ENCODE data around the gene SNX10. TPM values are rescaled to one million over a fixed set of nuclear protein-coding genes. Genes with fewer than 3 reads are reported as not detected.

Gene SNX10
- total and polyA plus RNA-seq, 12 donors = 6.5 to 50.3 (median 27.8) TPM

GRCh38 chr7:26363465-26363864 is 71.8 kb downstream of the SNX10 start:
- peaks cover 0 to 3% of the 10 kb centered on the region in 2 donors for H3K4me1 ChIP-seq (replicated peaks in 1 of 2)
- intact Hi-C loops (cut with DNase I) = loop anchor here (5.0 kb wide), 3 partner anchors 81 to 471 kb away; no protein-coding TSS in a partner anchor

GRCh38 chr7:26365077-26365900 is 73.6 kb downstream of the SNX10 start:
- intact Hi-C loops (cut with DNase I) = loop anchor here (5.0 kb wide), 3 partner anchors 302 to 797 kb away; no protein-coding TSS in a partner anchor
- Histone ChIP-seq H3K36me3 (replicated peaks in 1 of 2) (no peaks in the 10 kb centered on the region), H3K27ac (no peak overlapping the region), H3K27me3 (no peaks in the 10 kb centered on the region), H3K9me3 (replicated peaks in 1 of 3) (no peaks in the 10 kb centered on the region), H3K4me1 (replicated peaks in 1 of 2) (no peaks in the 10 kb centered on the region), H3K4me3 (no peak overlapping the region)
- TF ChIP-seq POLR2A (IDR thresholded peaks at IDR 0.05) (no peak), CTCF (IDR thresholded peaks at IDR 0.05) (peak; percentile 49 to 97 (median 88))
- DNase-seq = peak; percentile 44 to 81 (median 63)
- 40 to 44% (median 41%) methylated on average over 10 to 13 of the region's 13 CpGs for WGBS, 4 donors

More at GRCh38 chr7:26363465-26363864, 71.8 kb downstream of the SNX10 start:
- Histone ChIP-seq H3K4me3 (no peak overlapping the region), H3K9me3 (replicated peaks in 1 of 3) (no peaks in the 10 kb centered on the region), H3K36me3 (replicated peaks in 1 of 2) (no peaks in the 10 kb centered on the region), H3K27ac (no peak overlapping the region), H3K27me3 (no peaks in the 10 kb centered on the region)
- 89 to 94% (median 92%) methylated on average over 7 of the region's 7 CpGs for WGBS, 4 donors
- no peak for TF ChIP-seq POLR2A (IDR thresholded peaks at IDR 0.05)
- DNase-seq = no peak

- Histone ChIP-seq H3K27me3 (no peaks in the 10 kb centered on the region), H3K9me3 (replicated peaks in 1 of 3) (no peaks in the 10 kb centered on the region), H3K27ac (no peak overlapping the region), H3K36me3 (replicated peaks in 1 of 2) (no peaks in the 10 kb centered on the region), H3K4me3 (no peak overlapping the region), H3K4me1 (replicated peaks in 1 of 2) (no peaks in the 10 kb centered on the region)
- TF ChIP-seq CTCF (IDR thresholded peaks at IDR 0.05) (no peak), POLR2A (IDR thresholded peaks at IDR 0.05) (no peak)
- intact Hi-C loops (cut with DNase I) = loop anchor here (5.0 kb wide), 3 partner anchors 301 to 796 kb away; no protein-coding TSS in a partner anchor
- DNase-seq = no peak
These were observed 74.2 kb downstream of the SNX10 start for GRCh38 chr7:26365901-26366275.

GRCh38 chr7:26367219-26367711 is 75.6 kb downstream of the SNX10 start:
- TF ChIP-seq POLR2A (IDR thresholded peaks at IDR 0.05) (no peak), CTCF (IDR thresholded peaks at IDR 0.05) (no peak)
- Histone ChIP-seq H3K4me1 (replicated peaks in 1 of 2) (no peaks in the 10 kb centered on the region), H3K27me3 (no peaks in the 10 kb centered on the region), H3K36me3 (replicated peaks in 1 of 2) (no peaks in the 10 kb centered on the region), H3K9me3 (replicated peaks in 1 of 3) (no peaks in the 10 kb centered on the region), H3K27ac (no peak overlapping the region), H3K4me3 (no peak overlapping the region)
- intact Hi-C loops (cut with DNase I) = loop anchor here (5.0 kb wide), 3 partner anchors 300 to 795 kb away; no protein-coding TSS in a partner anchor
- no peak for DNase-seq
- 85 to 94% (median 89%) methylated on average over 6 of the region's 6 CpGs for WGBS, 4 donors

Measured in adrenal gland (tissue), 12 donors.